T47D (cell line): ENCODE measurements around the gene OS9.
A peak's percentile ranks its signal among the peaks of the same experiment; 100 is the strongest.

Experiments used
- DNase-seq, 2 experiments: peaks; one replicate each; pipeline versions ENCODE4 v3.0.0 to v3.0.0-alpha.2; 2011 to 2012; ENCODE audit warnings: low read depth in 1 of 2, low spot score in 1 of 2
- JUND ChIP-seq: IDR thresholded peaks from 2 replicates; pipeline ENCODE4 v1.6.1; 2012; ENCODE audit warnings: low read depth
- in situ Hi-C: cut with HindIII; loops from 2 replicates; pipeline ENCODE4 v1.10.0; 2016; ENCODE audit warnings: low sequenced_read_pairs, low pct_unique_long_range_greater_than_20kb

The OS9 gene

DNA sequence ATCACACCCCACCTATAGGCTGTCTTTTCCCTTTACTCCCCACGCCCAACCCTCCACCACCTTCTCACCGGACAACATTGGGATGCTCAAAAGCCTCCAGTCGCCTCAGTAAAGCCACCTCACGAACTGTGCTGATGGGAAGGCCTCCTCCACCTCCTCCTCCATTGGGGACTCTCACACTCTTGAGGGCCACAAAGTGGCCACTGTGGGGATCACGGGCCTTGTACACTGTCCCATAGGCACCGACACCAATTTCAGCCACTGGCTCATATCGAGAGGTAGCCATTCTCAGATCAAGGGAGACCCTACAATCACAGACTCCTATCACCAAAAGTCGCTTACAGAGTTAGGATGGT is 57.5 kb downstream of the OS9 start:
- no peak for TF ChIP-seq JUND
- in situ Hi-C loops = no loop called here
- DNase-seq = no peak

DNA sequence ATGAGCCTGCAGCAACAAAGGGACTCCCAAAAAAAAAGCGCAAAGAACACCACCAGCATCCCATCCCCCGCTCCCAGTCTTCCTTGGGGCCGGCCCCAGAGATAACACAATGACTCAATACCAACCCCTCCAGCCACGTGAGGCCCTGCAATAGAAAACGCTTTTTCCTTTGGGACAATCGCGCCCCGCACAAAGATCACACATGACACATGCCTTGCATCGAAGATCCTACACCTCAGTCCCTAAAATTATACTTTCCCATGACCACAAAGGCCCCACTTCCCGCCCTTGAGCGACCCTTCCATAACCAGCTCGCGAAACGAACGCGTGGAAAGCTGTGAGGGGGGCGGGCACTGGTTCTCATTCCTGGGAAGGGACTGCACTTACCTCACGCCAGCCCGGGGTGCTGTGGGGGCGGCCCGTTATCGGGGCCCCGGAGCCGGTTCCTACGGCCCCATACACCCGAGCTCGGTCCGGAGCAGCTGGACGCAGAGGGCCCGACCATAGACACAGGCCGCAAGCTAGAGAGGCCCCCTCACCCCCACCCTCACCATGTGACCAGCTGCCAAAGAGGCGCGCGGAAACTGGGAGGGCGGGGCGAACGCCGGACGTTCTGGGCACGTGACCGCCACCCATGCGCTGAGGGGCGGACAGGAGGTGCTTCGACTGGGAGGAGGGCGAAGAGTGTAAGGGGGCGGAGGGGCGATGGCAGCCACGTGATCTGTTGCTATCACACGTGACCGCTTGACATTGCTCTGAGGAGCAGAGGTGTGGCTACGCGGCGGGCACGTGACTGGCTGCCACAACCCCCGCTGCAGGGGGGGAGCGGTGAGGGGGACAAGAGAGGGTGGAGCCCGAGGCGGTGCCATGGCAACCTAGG is 58.1 kb downstream of the OS9 start, which contains the start of gene CDK4:
Gene CDK4 (minus strand): TSS at position 523 of the 880 bp plus-strand sequence. CDS start 593 bp downstream, outside the sequence.
- peak; percentile 91 to 100 for DNase-seq
- in situ Hi-C loops = no loop called here

GRCh38 chr12:57752668-57753000 is 58.7 kb downstream of the OS9 start:
- DNase-seq = no peak
- in situ Hi-C loops = no loop called here
- no peak for TF ChIP-seq JUND

More for the DNA sequence above, 58.1 kb downstream of the OS9 start, which contains the start of gene CDK4:
- no peak for TF ChIP-seq JUND

DNA sequence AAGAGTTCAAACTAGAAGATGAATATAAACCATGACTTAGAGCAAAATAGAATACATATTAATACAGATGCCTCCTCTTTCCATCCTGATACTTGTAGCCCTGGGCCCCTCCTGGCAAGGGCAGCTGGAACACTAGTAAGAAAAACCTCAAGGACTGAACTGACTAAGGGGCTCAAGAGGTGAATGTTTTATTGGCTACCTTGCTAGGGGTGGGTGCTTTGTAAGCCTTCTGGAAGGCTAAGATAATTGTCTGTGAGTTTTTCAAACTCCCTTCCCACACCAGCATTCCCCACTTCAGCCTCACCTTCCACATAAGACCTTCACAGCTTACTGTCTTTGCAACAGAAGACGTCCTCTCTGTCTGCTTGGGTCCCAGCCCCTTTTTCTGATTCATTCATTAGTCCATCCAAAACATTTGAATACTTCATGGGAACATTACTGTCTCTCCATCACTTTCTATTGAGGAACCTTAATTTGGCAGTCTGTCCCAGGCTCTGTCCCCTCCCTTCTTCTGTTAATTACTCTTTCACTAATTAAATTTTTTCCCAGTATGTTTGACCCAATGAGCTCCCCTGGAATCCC is 59.9 kb downstream of the OS9 start:
- TF ChIP-seq JUND = no peak
- no peak for DNase-seq
- in situ Hi-C loops = no loop called here

DNA sequence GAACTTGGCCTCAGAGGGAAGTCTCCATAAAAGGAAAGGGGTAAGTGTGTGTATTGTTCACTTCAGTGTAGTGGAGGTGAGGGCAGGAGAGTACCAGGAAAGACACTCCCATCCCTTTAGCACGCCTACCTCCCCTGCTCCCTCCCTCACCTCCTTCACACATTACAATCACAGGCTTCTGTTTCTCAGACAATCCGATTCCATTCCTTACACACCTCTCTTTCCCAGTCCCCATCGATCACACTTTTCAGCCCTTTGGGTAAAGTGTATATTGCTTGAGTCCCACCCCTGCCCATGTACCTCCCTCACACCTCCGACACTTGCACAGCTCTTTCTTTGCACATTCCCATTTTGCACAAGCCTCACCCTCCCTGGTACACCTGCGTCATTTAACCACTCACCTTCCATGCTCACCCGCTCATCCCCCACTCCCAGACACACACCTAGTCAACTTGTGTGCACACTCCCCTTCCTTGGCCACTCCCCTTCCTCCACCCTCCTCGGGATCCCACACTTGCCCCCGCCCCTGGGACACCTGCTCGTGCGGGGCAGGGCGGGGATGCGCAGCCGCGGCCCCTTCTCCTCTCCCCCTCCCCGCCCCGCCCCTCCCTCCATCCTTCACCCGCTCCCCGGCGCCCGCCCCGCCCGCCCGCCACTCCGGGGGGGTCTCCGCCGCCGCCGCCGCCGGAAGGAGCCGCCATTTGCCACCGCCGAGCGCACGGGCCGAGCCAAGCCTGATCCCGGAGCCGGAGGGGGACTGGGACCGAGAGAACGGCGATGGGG is 60.7 kb downstream of the OS9 start, which contains the start of gene MARCHF9:
Gene MARCHF9 (plus strand): TSS at position 693 of the 783 bp plus-strand sequence. CDS start 426 bp downstream, outside the sequence.
- in situ Hi-C loops = no loop called here
- TF ChIP-seq JUND = no peak
- peak; percentile 94 to 98 for DNase-seq

DNA sequence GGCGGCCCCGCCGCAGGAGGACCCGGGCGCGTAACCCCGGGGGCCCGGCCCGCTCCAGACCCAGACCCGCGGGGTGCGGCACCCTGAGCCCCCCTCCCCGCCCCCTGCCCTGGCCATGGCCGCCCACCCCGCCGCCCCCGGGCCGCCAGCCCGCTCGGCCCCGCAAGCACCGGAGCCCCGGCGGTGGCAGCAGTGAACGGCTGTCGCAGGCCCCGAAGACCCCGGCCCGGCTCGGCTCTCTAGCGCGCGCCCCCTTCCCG is 61.2 kb downstream of the OS9 start:
- TF ChIP-seq JUND = no peak
- DNase-seq = no peak
- in situ Hi-C loops = no loop called here

DNA sequence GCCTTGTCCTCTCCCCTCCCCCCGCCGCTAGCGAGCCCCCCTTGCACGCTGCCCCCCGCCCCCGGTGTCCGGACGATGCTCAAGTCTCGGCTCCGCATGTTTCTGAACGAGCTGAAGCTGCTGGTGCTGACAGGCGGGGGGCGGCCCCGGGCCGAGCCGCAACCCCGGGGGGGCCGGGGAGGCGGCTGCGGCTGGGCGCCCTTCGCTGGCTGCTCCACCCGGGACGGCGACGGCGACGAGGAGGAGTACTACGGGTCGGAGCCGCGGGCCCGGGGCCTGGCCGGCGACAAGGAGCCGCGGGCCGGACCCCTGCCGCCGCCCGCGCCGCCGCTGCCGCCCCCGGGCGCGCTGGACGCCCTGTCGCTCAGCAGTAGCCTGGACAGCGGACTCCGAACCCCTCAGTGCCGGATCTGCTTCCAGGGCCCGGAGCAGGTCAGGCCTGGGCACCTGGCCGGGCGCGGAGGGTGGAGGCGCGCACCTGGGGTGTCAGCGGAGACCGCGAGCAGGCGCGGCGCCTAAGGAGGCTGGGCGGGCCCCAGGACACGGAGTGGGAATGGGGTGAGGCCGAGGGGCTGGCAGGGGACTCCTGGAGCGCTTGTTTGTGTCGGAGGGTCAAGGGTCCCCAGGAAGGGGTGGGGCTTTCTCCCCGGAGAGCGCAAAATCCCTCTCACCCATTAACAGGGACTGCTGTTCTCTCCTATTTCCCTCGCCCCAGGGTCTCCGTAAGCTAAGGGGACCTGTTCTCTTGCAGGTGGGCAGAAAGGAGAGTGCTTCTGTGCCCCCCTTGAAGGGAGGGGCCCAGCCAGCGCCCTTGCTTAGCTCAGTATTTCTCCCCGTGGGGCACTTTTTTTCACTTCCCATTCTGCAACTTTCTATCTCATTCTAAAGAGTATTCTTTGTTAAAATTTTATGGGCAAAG is 61.8 kb downstream of the OS9 start:
- in situ Hi-C loops = no loop called here
- no peak for TF ChIP-seq JUND
- DNase-seq = peak; percentile 50 to 60

GRCh38 chr12:57756406-57757341 is 62.7 kb downstream of the OS9 start:
- in situ Hi-C loops = no loop called here
- no peak for DNase-seq
- TF ChIP-seq JUND = no peak

- no peak for DNase-seq
- in situ Hi-C loops = no loop called here
- no peak for TF ChIP-seq JUND
Measured at GRCh38 chr12:57757771-57758170, 63.8 kb downstream of the OS9 start.

DNA sequence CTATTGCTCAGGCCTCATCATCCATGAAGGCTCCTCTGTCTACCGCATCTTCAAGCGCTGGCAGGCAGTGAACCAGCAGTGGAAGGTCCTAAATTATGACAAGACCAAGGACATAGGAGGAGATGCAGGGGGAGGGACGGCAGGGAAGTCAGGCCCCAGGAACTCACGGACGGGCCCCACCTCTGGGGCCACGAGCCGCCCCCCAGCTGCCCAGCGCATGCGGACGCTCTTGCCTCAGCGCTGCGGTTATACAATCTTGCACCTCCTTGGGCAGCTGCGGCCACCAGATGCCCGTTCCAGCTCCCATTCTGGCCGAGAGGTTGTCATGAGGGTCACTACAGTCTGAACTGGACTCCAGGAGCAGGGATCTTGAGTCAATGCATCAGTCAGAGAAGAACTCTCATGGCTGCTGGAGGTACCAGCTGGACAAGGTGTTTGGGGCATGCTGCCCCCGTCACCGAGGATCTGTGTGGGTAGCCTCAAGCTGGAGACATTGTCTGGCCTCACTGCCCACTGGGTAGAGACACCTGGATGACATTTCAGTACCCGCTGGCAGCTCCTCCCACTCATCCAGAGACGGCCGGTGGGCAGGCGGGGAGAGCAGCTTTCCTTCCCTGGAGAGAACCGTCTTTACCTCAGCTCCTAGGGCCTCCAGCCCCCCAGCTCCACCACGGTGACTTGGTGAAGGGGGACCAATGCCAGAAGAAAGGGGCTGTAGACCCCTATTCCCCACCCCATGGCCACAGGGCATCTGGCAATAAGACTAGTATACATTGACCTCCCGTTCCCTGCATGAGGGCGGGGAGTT is 64.8 kb downstream of the OS9 start:
- no peak for DNase-seq
- in situ Hi-C loops = no loop called here
- no peak for TF ChIP-seq JUND

DNA sequence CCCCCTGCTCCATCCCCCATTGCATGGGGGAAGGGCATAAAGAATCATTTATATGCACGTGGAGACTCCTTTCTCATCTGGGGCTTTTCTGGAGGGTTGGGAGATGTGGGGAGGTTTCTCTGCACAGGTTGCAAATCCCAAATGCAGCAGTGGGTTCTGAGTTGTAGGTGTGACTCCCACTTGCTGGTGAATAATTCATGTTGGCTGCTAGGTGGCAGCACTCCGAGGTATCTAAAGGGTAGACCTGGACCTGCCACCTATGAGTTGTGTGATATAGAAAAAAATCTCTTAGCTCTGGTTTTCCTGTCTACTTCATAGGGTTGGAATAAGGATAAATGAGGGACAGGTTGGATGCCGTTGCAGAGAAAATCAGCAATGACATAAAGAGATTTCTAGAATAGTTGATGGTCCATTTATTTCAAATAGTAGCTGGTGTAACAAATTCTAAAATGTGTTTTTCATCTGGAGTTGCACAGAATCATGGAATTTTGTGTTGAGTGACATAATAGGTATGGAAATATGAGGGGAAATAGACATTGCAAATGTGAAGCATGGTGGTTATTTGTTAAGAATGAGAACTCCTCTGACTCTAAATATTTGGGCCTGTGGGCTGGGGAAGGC is 65.5 kb downstream of the OS9 start:
- in situ Hi-C loops = no loop called here
- DNase-seq = peak; percentile 76 to 79
- no peak for TF ChIP-seq JUND
